ENCODE results near the gene IFIT3. TPM values are rescaled to one million over a fixed set of nuclear protein-coding genes. Genes with fewer than 3 reads are reported as not detected.
"Not testable (repeated sequence)": the region's sequence is repeated elsewhere in the genome, so short reads cannot be mapped to it uniquely, and the experiment has no call there.

IFIT3 gene
- total RNA-seq, 1 donor from 2014 or later = 12.0 TPM

DNA sequence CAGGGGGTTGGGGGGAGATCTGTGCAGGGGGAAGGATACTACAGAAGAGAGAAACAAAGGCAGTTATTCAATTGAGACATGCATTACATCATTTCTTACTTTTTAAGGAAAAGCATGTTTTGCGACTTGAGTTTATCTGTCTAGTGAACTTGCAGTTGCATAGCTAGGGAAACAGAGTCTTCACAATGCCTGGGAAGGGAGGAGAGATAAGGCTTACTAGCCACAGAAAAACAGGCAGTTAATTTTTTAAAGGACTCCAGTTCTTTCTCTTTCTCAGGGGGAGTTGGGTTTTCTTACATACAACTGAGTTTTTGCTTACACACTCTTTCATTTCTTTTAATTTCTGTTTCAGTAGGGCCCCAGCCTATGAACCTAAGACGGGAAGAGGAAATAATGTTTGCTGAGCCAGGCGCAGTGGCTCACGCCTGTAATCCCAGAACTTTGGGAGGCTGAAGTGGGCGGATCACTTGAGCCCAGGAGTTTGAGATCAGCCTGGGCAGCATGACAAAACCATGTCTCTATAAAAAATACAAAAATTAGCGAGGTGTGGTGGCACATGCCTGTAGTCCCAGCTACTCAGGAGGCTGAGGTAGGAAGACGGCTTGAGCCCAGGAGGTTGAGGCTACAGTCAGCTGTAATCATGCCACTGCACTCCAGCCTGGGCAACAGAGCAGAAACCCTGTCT, 23.0 kb downstream of the IFIT3 start:
- not testable (repeated sequence) for H3K36me3 ChIP-seq (ENCODE audit: control insufficient read depth in 3 of 3, insufficient read depth in 3 of 3, low read length in 3 of 3); H3K4me3 ChIP-seq (ENCODE audit: low read length in 3 of 3); H3K9ac ChIP-seq (ENCODE audit: low read depth in 1 of 3, low read length in 3 of 3); H3K27me3 ChIP-seq (ENCODE audit: control insufficient read depth in 3 of 3, insufficient read depth in 3 of 3, low read length in 3 of 3); H3K9me3 ChIP-seq (ENCODE audit: control insufficient read depth in 3 of 3, low read length in 3 of 3)
- peaks cover 25 to 34% (median 25%) of the 10 kb centered on the region in 3 donors for H3K4me1 ChIP-seq (ENCODE audit: control insufficient read depth in 3 of 3, insufficient read depth in 3 of 3, low read length in 3 of 3)
- peak overlapping the region; percentile 75 for H3K27ac ChIP-seq (ENCODE audit: low read depth, low read length)

- peak overlapping the region; percentile 75 for H3K27ac ChIP-seq (ENCODE audit: low read depth, low read length)
- H3K4me3 ChIP-seq (ENCODE audit: low read length in 3 of 3) = no peak overlapping the region
- peak overlapping the region in 2 of 3 donors; percentile 34 to 48 for H3K9ac ChIP-seq (ENCODE audit: low read depth in 1 of 3, low read length in 3 of 3)
- H3K27me3 ChIP-seq (ENCODE audit: control insufficient read depth in 3 of 3, insufficient read depth in 3 of 3, low read length in 3 of 3) = no peaks in the 10 kb centered on the region
- H3K36me3 ChIP-seq (ENCODE audit: control insufficient read depth in 3 of 3, insufficient read depth in 3 of 3, low read length in 3 of 3) = no peaks in the 10 kb centered on the region
- H3K4me1 ChIP-seq (ENCODE audit: control insufficient read depth in 3 of 3, insufficient read depth in 3 of 3, low read length in 3 of 3) = peaks cover 24 to 31% (median 25%) of the 10 kb centered on the region in 3 donors
- H3K9me3 ChIP-seq (ENCODE audit: control insufficient read depth in 3 of 3, low read length in 3 of 3) = no peaks in the 10 kb centered on the region
Measured at GRCh38 chr10:89351412-89351779, 23.6 kb downstream of the IFIT3 start.

DNA sequence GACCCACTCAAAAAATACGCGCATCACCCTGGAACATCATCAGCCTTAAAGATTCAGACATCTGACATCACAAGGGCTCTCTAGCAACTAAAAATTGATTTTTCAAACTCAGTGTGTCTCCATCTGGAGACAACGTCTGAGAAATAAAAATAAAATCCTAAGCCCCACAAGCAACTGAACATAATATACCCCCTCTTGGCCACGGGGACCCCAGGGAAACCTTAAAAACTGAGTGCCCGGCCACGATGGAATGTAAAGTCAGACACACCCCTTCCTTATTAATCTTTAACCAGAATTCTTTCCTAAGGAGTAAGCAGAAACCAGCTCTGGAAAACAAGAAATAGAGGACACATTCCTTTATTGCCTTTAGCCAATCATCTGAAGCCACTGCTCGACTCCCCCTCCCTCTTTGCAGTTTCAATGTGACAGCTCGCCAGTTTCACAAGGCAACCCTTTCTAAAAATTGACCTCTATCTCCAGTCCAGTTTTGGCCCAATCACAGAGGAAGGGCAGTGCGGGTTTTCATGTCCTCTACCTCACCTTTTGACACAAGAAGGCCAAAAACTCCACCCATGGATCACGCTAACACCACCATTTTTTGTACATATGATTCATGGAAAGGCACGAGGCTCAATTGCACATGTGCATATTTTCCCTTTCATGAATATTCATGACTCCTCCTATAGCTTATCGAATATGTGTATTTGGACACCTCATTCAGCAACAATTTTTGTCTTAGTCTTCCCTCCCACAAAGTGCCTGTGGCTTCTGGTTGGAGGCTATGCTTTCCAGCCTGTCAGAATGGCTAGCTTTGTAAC, 24.2 kb downstream of the IFIT3 start:
- Histone ChIP-seq H3K4me1 (ENCODE audit: control insufficient read depth in 3 of 3, insufficient read depth in 3 of 3, low read length in 3 of 3) (peaks cover 18 to 28% (median 25%) of the 10 kb centered on the region in 3 donors), H3K9ac (ENCODE audit: low read depth in 1 of 3, low read length in 3 of 3) (peak overlapping the region in 1 of 3 donors; percentile 35)

DNA sequence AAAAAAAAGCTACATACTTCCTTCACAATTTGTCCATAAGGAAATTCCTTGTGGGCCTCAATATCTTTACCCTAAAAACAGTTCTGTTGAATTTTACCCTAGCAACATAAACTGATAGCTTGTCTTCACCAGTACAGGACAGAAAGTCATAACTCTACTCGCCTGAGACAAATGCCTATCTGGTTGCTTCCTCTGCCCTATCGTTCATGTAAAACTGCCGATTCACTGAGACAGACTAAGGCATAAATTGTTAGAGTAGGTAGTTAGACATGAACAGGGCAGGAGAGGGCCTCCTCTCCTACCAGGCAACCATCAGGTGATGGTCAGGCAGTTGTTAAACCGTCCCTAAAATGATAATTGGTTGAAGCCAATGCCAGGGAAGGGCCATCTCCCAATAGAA, 25.0 kb downstream of the IFIT3 start:
- no peak overlapping the region for H3K9ac ChIP-seq (ENCODE audit: low read depth in 1 of 3, low read length in 3 of 3)
- H3K9me3 ChIP-seq (ENCODE audit: control insufficient read depth in 3 of 3, low read length in 3 of 3) = no peaks in the 10 kb centered on the region
- H3K27me3 ChIP-seq (ENCODE audit: control insufficient read depth in 3 of 3, insufficient read depth in 3 of 3, low read length in 3 of 3) = no peaks in the 10 kb centered on the region
- no peak overlapping the region for H3K4me3 ChIP-seq (ENCODE audit: low read length in 3 of 3)
- no peak overlapping the region for H3K27ac ChIP-seq (ENCODE audit: low read depth, low read length)
- peaks cover 12 to 25% (median 16%) of the 10 kb centered on the region in 3 donors for H3K4me1 ChIP-seq (ENCODE audit: control insufficient read depth in 3 of 3, insufficient read depth in 3 of 3, low read length in 3 of 3)
- no peaks in the 10 kb centered on the region for H3K36me3 ChIP-seq (ENCODE audit: control insufficient read depth in 3 of 3, insufficient read depth in 3 of 3, low read length in 3 of 3)

More for the DNA sequence above, 24.2 kb downstream of the IFIT3 start:
- Histone ChIP-seq H3K36me3 (ENCODE audit: control insufficient read depth in 3 of 3, insufficient read depth in 3 of 3, low read length in 3 of 3) (no peaks in the 10 kb centered on the region), H3K27ac (ENCODE audit: low read depth, low read length) (peak overlapping the region; percentile 75), H3K27me3 (ENCODE audit: control insufficient read depth in 3 of 3, insufficient read depth in 3 of 3, low read length in 3 of 3) (no peaks in the 10 kb centered on the region), H3K9me3 (ENCODE audit: control insufficient read depth in 3 of 3, low read length in 3 of 3) (no peaks in the 10 kb centered on the region), H3K4me3 (ENCODE audit: low read length in 3 of 3) (peak overlapping the region in 1 of 3 donors; percentile 38)

DNA sequence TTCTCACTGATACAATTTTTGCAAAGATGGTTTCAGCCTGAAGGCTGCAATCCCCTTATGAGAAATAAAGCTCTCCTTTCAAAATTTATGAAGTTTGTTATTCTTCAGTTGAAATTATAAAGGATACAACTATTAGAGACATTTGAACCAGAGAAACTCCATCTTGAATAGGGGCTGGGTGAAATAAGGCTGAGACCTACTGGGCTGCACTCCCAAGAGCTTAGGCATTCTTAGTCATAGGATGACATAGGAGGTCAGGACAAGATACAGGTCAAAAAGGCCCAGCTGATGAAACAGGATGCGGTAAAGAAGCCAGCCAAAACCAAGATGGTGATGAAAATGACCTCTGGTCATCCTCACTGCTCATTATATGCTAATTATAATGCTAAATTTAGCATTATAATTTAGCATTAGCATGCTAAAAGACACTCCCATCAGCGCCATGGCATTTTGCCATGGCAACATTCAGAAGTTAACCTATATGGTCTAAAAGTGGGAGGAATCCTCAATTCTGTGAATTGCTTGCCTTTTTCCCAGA, 27.7 kb downstream of the IFIT3 start:
- H3K9ac ChIP-seq (ENCODE audit: low read depth in 1 of 3, low read length in 3 of 3) = no peak overlapping the region
- H3K9me3 ChIP-seq (ENCODE audit: control insufficient read depth in 3 of 3, low read length in 3 of 3) = no peaks in the 10 kb centered on the region
- no peaks in the 10 kb centered on the region for H3K36me3 ChIP-seq (ENCODE audit: control insufficient read depth in 3 of 3, insufficient read depth in 3 of 3, low read length in 3 of 3)
- no peak overlapping the region for H3K27ac ChIP-seq (ENCODE audit: low read depth, low read length)
- no peak overlapping the region for H3K4me3 ChIP-seq (ENCODE audit: low read length in 3 of 3)
- peaks cover 10 to 20% (median 16%) of the 10 kb centered on the region in 3 donors for H3K4me1 ChIP-seq (ENCODE audit: control insufficient read depth in 3 of 3, insufficient read depth in 3 of 3, low read length in 3 of 3)
- no peaks in the 10 kb centered on the region for H3K27me3 ChIP-seq (ENCODE audit: control insufficient read depth in 3 of 3, insufficient read depth in 3 of 3, low read length in 3 of 3)

DNA sequence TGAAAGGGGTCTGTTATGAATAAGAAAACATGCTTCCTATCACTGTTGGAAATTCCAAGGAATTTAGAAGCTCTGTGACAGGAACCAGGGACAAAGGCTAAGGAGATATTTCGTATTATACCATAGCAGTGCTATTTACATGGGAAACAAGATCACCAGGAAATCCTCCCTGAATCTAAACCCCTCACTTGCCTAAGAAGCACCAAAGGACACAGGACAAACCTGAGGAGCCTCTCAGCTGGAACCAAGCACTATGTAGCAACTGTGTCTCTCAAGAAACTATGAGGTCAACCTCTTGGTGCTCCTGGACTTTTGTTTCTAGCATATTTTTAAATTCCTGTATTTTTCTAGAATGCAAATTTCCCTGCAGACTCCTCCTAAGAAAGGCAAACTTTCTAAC, 29.3 kb downstream of the IFIT3 start:
- Histone ChIP-seq H3K9me3 (ENCODE audit: control insufficient read depth in 3 of 3, low read length in 3 of 3) (no peaks in the 10 kb centered on the region), H3K4me1 (ENCODE audit: control insufficient read depth in 3 of 3, insufficient read depth in 3 of 3, low read length in 3 of 3) (peaks cover 2 to 7% (median 5%) of the 10 kb centered on the region in 3 donors), H3K27ac (ENCODE audit: low read depth, low read length) (no peak overlapping the region)

GRCh38 chr10:89357975-89358374, 30.2 kb downstream of the IFIT3 start:
- Histone ChIP-seq H3K9ac (ENCODE audit: low read depth in 1 of 3, low read length in 3 of 3) (no peak overlapping the region), H3K4me1 (ENCODE audit: control insufficient read depth in 3 of 3, insufficient read depth in 3 of 3, low read length in 3 of 3) (peaks cover 0 to 1% (median 0%) of the 10 kb centered on the region in 3 donors), H3K4me3 (ENCODE audit: low read length in 3 of 3) (no peak overlapping the region), H3K36me3 (ENCODE audit: control insufficient read depth in 3 of 3, insufficient read depth in 3 of 3, low read length in 3 of 3) (no peaks in the 10 kb centered on the region), H3K9me3 (ENCODE audit: control insufficient read depth in 3 of 3, low read length in 3 of 3) (no peaks in the 10 kb centered on the region), H3K27me3 (ENCODE audit: control insufficient read depth in 3 of 3, insufficient read depth in 3 of 3, low read length in 3 of 3) (no peaks in the 10 kb centered on the region), H3K27ac (ENCODE audit: low read depth, low read length) (no peak overlapping the region)

More for the DNA sequence above, 29.3 kb downstream of the IFIT3 start:
- no peaks in the 10 kb centered on the region for H3K27me3 ChIP-seq (ENCODE audit: control insufficient read depth in 3 of 3, insufficient read depth in 3 of 3, low read length in 3 of 3)
- no peaks in the 10 kb centered on the region for H3K36me3 ChIP-seq (ENCODE audit: control insufficient read depth in 3 of 3, insufficient read depth in 3 of 3, low read length in 3 of 3)
- H3K9ac ChIP-seq (ENCODE audit: low read depth in 1 of 3, low read length in 3 of 3) = no peak overlapping the region
- H3K4me3 ChIP-seq (ENCODE audit: low read length in 3 of 3) = no peak overlapping the region

- Histone ChIP-seq H3K27me3 (ENCODE audit: control insufficient read depth in 3 of 3, insufficient read depth in 3 of 3, low read length in 3 of 3) (no peaks in the 10 kb centered on the region), H3K9ac (ENCODE audit: low read depth in 1 of 3, low read length in 3 of 3) (no peak overlapping the region), H3K4me1 (ENCODE audit: control insufficient read depth in 3 of 3, insufficient read depth in 3 of 3, low read length in 3 of 3) (peaks cover 0 to 5% (median 0%) of the 10 kb centered on the region in 3 donors)
Measured at GRCh38 chr10:89360157-89360556, 32.4 kb downstream of the IFIT3 start.

DNA sequence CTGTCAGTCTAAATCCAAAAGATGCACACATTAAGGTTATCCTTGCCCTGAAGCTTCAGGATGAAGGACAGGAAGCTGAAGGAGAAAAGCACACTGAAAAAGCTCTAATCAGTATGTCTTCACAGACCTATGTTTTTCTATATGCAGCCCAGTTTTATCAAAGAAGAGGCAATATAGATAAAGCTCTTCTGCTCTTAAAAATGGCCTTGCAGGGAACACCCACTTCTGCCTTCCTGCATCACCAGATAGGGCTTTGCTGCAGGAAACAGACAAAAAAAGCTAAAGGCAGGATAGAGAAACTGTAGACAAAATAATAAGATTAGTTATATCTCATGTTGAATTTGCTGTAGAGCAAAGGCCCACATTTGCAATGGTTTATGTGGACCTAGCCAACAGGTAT, 35.1 kb downstream of the IFIT3 start:
- Histone ChIP-seq H3K36me3 (ENCODE audit: control insufficient read depth in 3 of 3, insufficient read depth in 3 of 3, low read length in 3 of 3) (no peaks in the 10 kb centered on the region), H3K9ac (ENCODE audit: low read depth in 1 of 3, low read length in 3 of 3) (no peak overlapping the region), H3K27me3 (ENCODE audit: control insufficient read depth in 3 of 3, insufficient read depth in 3 of 3, low read length in 3 of 3) (no peaks in the 10 kb centered on the region), H3K4me1 (ENCODE audit: control insufficient read depth in 3 of 3, insufficient read depth in 3 of 3, low read length in 3 of 3) (peaks cover 0 to 11% (median 0%) of the 10 kb centered on the region in 3 donors), H3K4me3 (ENCODE audit: low read length in 3 of 3) (no peak overlapping the region), H3K27ac (ENCODE audit: low read depth, low read length) (no peak overlapping the region), H3K9me3 (ENCODE audit: control insufficient read depth in 3 of 3, low read length in 3 of 3) (no peaks in the 10 kb centered on the region)

More at GRCh38 chr10:89360157-89360556, 32.4 kb downstream of the IFIT3 start:
- Histone ChIP-seq H3K9me3 (ENCODE audit: control insufficient read depth in 3 of 3, low read length in 3 of 3) (no peaks in the 10 kb centered on the region), H3K36me3 (ENCODE audit: control insufficient read depth in 3 of 3, insufficient read depth in 3 of 3, low read length in 3 of 3) (no peaks in the 10 kb centered on the region), H3K4me3 (ENCODE audit: low read length in 3 of 3) (no peak overlapping the region), H3K27ac (ENCODE audit: low read depth, low read length) (no peak overlapping the region)
